Stomach (tissue), 4 donors: ENCODE results near the gene PARD3.

Source experiments
- CTCF ChIP-seq, 7 experiments: fragments of 450-650 bp in 4 of 7; fragments of 200-600 bp in 3 of 7; sonication (generic) in 3 of 7; IDR thresholded peaks; one replicate each; pipeline ENCODE4 v1.5.1; 2016 to 2019; ENCODE audit warnings: antibody characterized with exemption in 7 of 7, control low read depth in 2 of 7, mild to moderate bottlenecking in 1 of 7
- EP300 ChIP-seq: sonication (generic); formaldehyde crosslinking; IDR thresholded peaks from one replicate; pipeline ENCODE4 v1.6.1; 2017; ENCODE audit warnings: antibody characterized with exemption
- POLR2AphosphoS5 ChIP-seq, 3 donors: sonication (generic); formaldehyde crosslinking; IDR thresholded peaks; one replicate each; pipeline ENCODE4 v1.6.1; 2016; ENCODE audit warnings: antibody characterized with exemption in 3 of 3

- TF ChIP-seq CTCF (IDR thresholded peaks at IDR 0.05), result no peak
- no peak for TF ChIP-seq POLR2AphosphoS5 (IDR thresholded peaks at IDR 0.05)
- TF ChIP-seq EP300, result no peak
These were observed 598.6 kb downstream of the PARD3 start for GRCh38 chr10:34216348-34216945.
